Mucosa of descending colon (tissue), 3 donors: ENCODE results near the gene MMP3. TPM values are rescaled to one million over a fixed set of nuclear protein-coding genes. Genes with fewer than 3 reads are reported as not detected.

Source experiments
- ATAC-seq: fragments of 200-7000 bp; cut with Tn5 transposase; one replicate; pipeline ENCODE4 v1.9.1; 2020; ENCODE audit warnings: mild to moderate bottlenecking, moderate library complexity
- DNase-seq, 3 donors: peaks; one replicate each; pipeline ENCODE4 v3.0.0-alpha.2; 2020
- H3K36me3 ChIP-seq: fragments of 200-600 bp; one replicate; pipeline ENCODE4 v1.8.0; 2021; ENCODE audit warnings: low read depth, mild to moderate bottlenecking
- H3K4me1 ChIP-seq: fragments of 200-600 bp; one replicate; pipeline ENCODE4 v1.8.0; 2021; ENCODE audit warnings: low read depth, mild to moderate bottlenecking
- H3K4me3 ChIP-seq: fragments of 200-600 bp; one replicate; pipeline ENCODE4 v1.8.0; 2021; ENCODE audit warnings: mild to moderate bottlenecking
- H3K9me3 ChIP-seq: fragments of 200-600 bp; one replicate; pipeline ENCODE4 v1.8.0; 2021; ENCODE audit warnings: mild to moderate bottlenecking
- intact Hi-C, 2 donors: fragments of 100-400 bp; cut with DNase I in 1 of 2; cut with micrococcal nuclease in 1 of 2; formaldehyde crosslinking; loops; one replicate each; pipeline versions ENCODE4 v1.11.0 to v1.11.1; 2022; cut with DNase I, micrococcal nuclease
- total RNA-seq, 3 donors: library from RNA; stranded (reverse); fragmentation: NEBNext Ultra II Directional in 2 of 3; extraction: Animal tissue kit (Norgen Biotek cat#: 25700) in 2 of 3; gene quantifications; one replicate each; pipeline versions ENCODE4 v1.2.1 to v1.2.4, GENCODE V29; 2021 to 2023
- TF ChIP-seq, protein P1 (sequence below): fragments of 200-600 bp; IDR thresholded peaks from one replicate; pipeline ENCODE4 v1.8.0; 2022; ENCODE audit warnings: antibody characterized with exemption, mild to moderate bottlenecking
- donor health status: DM: no; HTN: no; CAD: no; lungs with moderate emphysema.
- donor health status: DM: no; HTN: no; CAD: no.
- donor health status: DM: no; HTN: yes; CAD: no.

MMP3 gene
- total RNA-seq, 3 donors from 2014 or later = 0.47 to 1.3 TPM; not detected in 1

DNA sequence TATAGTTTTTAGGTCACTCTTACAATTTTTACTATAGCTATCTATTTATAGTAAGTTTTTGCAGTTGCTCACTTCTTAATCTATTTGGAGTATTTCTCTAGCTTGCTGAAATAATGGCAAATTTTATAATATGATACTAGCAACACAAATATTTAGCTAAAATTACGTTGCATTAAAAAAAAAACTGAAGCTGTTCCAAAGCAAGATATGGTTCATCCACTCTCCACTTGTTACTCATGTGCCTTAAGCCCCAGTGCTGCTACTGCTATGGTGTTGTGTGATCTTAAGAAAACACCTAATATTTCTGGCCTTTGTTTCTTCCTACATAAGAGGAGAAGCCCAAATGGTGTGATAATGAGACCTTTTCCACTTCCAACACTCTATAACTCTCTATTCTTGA is 479 bp downstream of the MMP3 start:
- no peaks in the 10 kb centered on the region for H3K9me3 ChIP-seq
- DNase-seq = no peak
- intact Hi-C loops = no loop called here

DNA sequence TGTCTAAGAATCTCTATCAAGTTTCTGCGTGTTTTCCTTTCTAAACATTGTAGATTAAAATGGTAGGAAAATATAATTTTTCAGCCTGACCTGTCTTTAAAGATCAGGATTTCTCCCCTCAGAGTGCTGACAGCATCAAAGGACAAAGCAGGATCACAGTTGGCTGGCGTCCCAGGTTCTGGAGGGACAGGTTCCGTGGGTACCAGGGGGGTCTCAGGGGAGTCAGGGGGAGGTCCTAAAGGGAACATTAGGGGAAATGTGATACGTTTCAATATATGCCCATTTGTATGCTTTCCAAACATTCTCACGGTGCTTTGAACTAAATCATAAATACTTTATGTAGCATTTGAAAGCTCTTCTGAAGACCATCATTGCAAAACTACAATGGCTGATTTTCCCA is 3.4 kb downstream of the MMP3 start:
- H3K4me3 ChIP-seq = no peak overlapping the region
- intact Hi-C loops = no loop called here
- no peaks in the 10 kb centered on the region for H3K36me3 ChIP-seq
- H3K4me1 ChIP-seq = no peaks in the 10 kb centered on the region
- H3K9me3 ChIP-seq = no peaks in the 10 kb centered on the region
- DNase-seq (no peak), ATAC-seq (no peak)
- TF ChIP-seq, protein P1, sequence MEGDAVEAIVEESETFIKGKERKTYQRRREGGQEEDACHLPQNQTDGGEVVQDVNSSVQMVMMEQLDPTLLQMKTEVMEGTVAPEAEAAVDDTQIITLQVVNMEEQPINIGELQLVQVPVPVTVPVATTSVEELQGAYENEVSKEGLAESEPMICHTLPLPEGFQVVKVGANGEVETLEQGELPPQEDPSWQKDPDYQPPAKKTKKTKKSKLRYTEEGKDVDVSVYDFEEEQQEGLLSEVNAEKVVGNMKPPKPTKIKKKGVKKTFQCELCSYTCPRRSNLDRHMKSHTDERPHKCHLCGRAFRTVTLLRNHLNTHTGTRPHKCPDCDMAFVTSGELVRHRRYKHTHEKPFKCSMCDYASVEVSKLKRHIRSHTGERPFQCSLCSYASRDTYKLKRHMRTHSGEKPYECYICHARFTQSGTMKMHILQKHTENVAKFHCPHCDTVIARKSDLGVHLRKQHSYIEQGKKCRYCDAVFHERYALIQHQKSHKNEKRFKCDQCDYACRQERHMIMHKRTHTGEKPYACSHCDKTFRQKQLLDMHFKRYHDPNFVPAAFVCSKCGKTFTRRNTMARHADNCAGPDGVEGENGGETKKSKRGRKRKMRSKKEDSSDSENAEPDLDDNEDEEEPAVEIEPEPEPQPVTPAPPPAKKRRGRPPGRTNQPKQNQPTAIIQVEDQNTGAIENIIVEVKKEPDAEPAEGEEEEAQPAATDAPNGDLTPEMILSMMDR = no peak

More for the DNA sequence above, 479 bp downstream of the MMP3 start:
- TF ChIP-seq, protein P1 = no peak
- Histone ChIP-seq H3K36me3 (no peaks in the 10 kb centered on the region), H3K4me3 (no peak overlapping the region), H3K4me1 (no peaks in the 10 kb centered on the region)
- ATAC-seq = no peak

DNA sequence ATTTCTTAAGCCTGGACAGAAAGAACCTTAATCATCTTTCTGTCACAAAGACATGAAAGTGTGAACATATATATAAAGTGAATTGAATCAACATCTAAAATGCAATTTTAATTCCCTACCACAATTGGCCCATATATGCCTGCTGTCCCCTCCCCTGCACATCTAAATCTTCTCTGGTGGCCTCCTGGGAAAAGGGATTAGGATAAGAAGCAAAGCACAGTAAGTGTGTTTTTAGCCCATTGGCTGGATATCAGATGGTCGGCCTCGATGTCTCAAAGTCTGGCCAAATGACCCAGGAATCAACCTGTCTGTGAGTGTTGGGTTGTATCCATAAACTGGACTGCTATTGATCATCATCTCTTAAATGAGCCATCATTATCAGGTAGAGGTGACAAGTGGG is 5.8 kb downstream of the MMP3 start:
- TF ChIP-seq, protein P1 = no peak
- no peak overlapping the region for H3K4me3 ChIP-seq
- H3K36me3 ChIP-seq = no peaks in the 10 kb centered on the region
- DNase-seq (no peak), ATAC-seq (no peak)
- no peaks in the 10 kb centered on the region for H3K9me3 ChIP-seq
- H3K4me1 ChIP-seq = no peaks in the 10 kb centered on the region
- intact Hi-C loops = no loop called here

DNA sequence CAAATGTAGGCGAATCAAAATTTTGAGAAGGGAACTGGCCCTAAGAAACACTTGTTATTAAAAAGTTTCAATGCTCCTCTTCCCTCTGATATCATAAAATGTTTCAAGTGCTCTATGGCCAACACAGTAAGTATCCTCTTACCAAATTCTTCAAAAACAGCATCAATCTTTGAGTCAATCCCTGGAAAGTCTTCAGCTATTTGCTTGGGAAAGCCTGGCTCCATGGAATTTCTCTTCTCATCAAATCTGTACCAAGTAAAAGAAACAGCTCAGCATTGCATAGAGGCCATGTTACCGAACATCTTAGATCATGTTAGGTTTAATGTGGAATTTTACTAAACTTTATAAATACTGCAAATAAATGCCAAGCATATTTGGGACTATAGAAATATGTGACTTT is 6.3 kb downstream of the MMP3 start:
- TF ChIP-seq, protein P1 = no peak
- no peak for DNase-seq
- Histone ChIP-seq H3K4me1 (no peaks in the 10 kb centered on the region), H3K9me3 (no peaks in the 10 kb centered on the region), H3K4me3 (no peak overlapping the region), H3K36me3 (no peaks in the 10 kb centered on the region)
- intact Hi-C loops = no loop called here
- no peak for ATAC-seq

DNA sequence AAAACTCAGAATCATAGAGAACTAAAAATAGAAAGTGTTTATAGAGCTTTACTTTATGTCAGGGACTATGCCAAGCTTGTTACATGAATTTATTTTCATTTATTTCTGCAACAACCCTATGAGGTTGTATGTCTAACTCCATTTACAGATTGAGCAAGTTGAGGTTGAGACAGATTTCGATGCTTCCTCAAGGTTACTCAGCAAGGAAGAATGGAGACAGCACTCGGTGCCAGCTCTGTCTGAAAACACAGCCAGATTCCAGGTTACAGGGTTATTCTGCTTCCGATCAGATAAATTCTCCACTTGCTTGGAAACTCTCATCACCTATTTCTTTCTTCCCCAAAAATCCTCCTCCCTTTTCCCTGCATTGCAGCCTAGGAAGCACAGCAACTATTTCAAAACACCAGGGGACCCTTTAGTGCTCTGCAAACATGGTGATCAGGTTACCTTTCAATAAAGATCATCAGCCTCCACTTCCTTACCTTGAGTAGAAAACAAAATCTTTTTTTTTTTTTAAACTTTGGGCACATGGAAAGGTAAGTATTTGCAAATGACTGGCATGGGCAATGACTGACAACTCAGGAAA is 7.0 kb downstream of the MMP3 start:
- no peaks in the 10 kb centered on the region for H3K4me1 ChIP-seq
- H3K4me3 ChIP-seq = no peak overlapping the region
- intact Hi-C loops = no loop called here
- TF ChIP-seq, protein P1 = no peak
- H3K9me3 ChIP-seq = no peaks in the 10 kb centered on the region
- no peaks in the 10 kb centered on the region for H3K36me3 ChIP-seq
- DNase-seq = no peak
- ATAC-seq = no peak

DNA sequence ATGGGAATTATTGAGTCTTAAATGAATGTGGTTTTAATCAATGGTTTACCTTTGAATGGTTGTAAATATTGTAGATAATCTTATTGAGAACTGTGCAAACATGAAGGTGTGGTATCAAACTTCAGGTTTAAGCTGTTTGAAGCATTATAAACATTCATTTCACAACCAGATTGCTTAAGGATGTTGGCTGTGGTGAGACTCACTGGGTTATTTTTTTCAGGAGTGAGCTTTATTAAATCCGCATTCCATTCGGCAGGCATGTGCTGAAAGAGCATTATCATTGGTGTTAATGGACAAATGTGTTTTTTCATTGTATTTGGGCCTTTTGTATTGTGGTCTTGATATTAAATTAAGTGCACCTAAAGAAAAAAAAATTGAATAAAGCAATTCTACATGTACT is 9.7 kb downstream of the MMP3 start:
- no peak for ATAC-seq
- H3K9me3 ChIP-seq = no peaks in the 10 kb centered on the region
- no peak overlapping the region for H3K4me3 ChIP-seq
- TF ChIP-seq, protein P1 = no peak
- no peaks in the 10 kb centered on the region for H3K4me1 ChIP-seq
- no peaks in the 10 kb centered on the region for H3K36me3 ChIP-seq
- intact Hi-C loops = no loop called here
- DNase-seq = no peak
